ENCODE measurements around the gene TTC33.

The TTC33 gene

DNA sequence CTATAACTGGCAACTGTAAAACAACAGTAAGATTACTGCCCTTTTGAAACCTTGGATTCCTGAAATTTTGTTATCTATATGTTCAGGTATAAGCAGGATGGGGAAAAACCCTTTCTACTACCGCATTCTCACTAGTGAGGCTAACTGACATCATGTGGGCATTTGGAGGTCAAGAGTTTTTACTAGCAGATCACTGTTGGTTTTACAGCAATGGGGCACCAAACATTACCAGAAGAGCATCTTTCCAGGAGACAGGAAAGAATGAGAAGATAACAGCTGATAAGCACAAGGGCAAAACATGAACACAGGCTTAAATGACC lies 20.9 kb upstream of the TTC33 start:
- no peak for DNase-seq (ENCODE audit: low read depth)
- no peak overlapping the region for H3K4me3 ChIP-seq (replicated peaks; ENCODE audit: low read depth, low read length)
- TF ChIP-seq, protein P1, sequence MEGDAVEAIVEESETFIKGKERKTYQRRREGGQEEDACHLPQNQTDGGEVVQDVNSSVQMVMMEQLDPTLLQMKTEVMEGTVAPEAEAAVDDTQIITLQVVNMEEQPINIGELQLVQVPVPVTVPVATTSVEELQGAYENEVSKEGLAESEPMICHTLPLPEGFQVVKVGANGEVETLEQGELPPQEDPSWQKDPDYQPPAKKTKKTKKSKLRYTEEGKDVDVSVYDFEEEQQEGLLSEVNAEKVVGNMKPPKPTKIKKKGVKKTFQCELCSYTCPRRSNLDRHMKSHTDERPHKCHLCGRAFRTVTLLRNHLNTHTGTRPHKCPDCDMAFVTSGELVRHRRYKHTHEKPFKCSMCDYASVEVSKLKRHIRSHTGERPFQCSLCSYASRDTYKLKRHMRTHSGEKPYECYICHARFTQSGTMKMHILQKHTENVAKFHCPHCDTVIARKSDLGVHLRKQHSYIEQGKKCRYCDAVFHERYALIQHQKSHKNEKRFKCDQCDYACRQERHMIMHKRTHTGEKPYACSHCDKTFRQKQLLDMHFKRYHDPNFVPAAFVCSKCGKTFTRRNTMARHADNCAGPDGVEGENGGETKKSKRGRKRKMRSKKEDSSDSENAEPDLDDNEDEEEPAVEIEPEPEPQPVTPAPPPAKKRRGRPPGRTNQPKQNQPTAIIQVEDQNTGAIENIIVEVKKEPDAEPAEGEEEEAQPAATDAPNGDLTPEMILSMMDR (IDR thresholded peaks at IDR 0.05; ENCODE audit: low read length, missing control alignments): no peak

DNA sequence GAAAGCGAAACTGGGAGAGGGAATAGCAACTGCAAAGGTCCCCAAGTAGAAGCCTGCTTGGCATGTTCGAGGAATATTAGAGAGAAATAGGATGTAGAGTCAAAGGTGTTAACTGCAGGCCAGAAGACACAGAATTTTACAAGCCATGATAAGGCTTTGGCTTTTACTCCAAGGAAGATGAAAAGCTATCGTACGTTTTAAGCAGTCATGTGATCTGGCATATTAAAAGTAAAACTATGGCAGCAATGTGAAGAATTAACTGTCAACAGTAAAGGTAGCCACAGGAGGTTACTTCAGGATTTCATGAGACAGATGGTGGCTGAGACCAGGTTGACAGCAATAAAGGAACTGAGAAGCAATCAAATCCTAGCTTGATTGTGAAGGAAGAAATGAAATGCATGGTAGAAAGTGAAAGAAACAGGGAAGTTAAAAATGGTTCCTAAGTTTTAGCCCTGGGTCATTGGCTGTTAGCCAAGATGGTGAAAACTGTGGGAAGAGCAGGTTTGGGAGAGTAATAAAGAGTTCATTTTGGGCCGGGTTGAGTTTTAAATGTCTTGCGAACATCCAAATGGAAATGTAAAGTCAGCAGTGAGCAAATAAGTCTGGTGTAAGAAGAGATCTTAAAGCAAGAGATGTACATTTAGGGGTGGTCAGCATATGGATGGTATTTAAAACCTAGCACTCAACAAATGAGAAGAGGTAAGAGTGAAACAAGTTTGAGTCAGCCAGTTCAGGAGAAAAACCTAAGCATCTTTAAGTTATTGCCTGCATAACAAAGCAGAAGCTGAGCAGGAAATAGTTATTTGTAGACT lies 20.3 kb upstream of the TTC33 start:
- no peak overlapping the region for H3K4me3 ChIP-seq (replicated peaks; ENCODE audit: low read depth, low read length)
- TF ChIP-seq, protein P1 (IDR thresholded peaks at IDR 0.05; ENCODE audit: low read length, missing control alignments): no peak
- DNase-seq (ENCODE audit: low read depth): no peak

DNA sequence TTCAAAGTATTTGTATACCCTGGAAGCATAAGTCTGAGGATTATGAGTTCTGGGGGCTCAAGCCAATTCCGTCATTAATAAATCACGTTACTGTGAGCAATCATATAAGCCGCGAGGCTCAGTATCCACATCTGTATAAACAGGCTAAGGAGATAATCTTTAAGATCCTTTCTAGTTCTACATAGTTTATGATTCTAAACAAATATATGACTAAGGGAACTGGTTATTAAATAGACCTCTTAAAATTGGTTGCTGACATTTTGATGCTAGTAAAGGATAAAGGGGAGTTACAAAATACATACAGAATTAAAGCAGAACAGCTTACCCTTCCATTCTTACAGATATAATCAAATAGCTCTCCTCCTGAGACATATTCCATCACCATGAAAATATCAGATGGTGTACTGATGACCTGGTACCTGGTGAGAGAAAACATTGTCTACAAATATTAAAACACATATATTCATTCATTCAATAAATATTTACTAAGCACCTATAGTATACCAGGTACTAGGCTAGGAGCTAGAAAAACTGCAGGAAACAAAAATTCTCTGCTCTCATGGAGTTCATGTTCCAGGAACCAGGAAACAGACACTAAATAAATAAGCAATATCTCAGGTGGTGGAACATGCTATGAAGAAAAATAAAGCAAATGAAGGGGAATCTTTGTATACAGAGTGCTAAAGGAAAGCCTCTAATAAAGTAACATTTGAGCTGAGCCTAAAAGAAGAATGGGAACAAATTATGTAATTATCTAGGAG lies 19.5 kb upstream of the TTC33 start:
- TF ChIP-seq, protein P1 (IDR thresholded peaks at IDR 0.05; ENCODE audit: low read length, missing control alignments): no peak
- H3K4me3 ChIP-seq (replicated peaks; ENCODE audit: low read depth, low read length): no peak overlapping the region
- DNase-seq (ENCODE audit: low read depth): no peak

DNA sequence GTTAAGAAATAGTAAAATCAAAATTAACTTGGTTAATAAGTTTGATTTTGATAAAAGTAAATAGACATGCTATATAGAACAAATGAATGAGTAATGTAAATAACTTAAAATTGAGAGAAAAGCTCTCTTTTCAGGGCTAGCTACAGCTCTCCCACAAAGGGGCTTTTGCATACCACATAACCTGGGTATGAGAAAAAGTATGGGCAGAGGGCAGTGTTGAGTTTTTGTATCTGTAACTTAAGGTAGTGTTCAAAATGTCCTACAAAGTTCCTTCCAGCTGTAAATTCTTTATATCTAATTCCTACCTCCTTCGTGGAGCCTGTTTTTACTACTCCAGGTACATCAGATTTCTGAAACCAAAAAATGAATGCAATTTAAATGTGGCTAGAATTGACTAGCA lies 18.9 kb upstream of the TTC33 start:
- no peak for DNase-seq (ENCODE audit: low read depth)
- TF ChIP-seq, protein P1 (IDR thresholded peaks at IDR 0.05; ENCODE audit: low read length, missing control alignments): no peak
- no peak overlapping the region for H3K4me3 ChIP-seq (replicated peaks; ENCODE audit: low read depth, low read length)

DNA sequence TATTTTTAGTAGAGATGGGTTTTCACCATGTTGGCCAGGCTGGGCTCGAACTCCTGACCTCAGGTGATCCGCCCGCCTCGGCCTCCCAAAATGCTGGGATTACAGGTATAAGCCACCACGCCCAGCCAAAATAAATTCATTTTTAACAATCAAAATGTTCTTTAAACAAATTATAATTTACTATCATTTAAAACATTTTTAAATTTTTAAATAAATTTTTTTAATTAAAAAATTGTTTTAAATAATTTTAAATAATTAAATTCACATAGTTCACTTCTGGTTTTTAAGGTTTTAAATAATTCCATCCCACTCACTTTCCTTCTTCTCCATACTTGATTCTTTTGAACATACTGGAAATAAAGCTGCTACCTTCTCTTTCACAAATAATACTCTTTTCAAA lies 15.0 kb upstream of the TTC33 start:
- H3K4me3 ChIP-seq (replicated peaks; ENCODE audit: low read depth, low read length): no peak overlapping the region
- no peak for DNase-seq (ENCODE audit: low read depth)
- TF ChIP-seq, protein P1 (IDR thresholded peaks at IDR 0.05; ENCODE audit: low read length, missing control alignments): no peak

DNA sequence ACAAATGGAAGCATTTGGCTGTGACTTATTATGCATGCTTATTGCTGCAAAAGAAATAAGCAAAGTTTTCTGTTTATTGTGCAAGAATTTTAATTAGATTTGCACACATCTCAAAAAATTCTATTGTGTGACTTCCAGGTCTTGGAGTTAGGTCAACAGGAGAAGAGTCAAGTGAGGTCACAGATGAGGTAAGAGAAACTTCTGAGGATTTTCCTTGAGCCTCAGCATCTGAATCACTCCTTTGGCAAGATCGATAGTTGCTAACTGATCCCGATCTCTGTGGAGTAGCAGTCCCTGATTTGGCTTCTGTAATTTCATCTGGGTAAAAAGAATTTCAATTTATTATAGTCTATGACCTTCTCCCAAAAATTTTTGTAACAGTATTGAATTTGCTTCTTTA lies 6.9 kb upstream of the TTC33 start:
- no peak for DNase-seq (ENCODE audit: low read depth)
- no peak overlapping the region for H3K4me3 ChIP-seq (replicated peaks; ENCODE audit: low read depth, low read length)
- TF ChIP-seq, protein P1 (IDR thresholded peaks at IDR 0.05; ENCODE audit: low read length, missing control alignments): no peak

Data from fibroblast of pulmonary artery (primary cell).